ENCODE measurements around the gene CYP26B1.
A peak's percentile ranks its signal among the peaks of the same experiment; 100 is the strongest.

The CYP26B1 gene

GRCh38 chr2:72166279-72166678 is 18.6 kb upstream of the CYP26B1 start:
- DNase-seq = no peak
- H3K9me3 Mint-ChIP-seq = no peaks in the 10 kb centered on the region
- no peaks in the 10 kb centered on the region for H3K4me1 Mint-ChIP-seq
- H3K27me3 Mint-ChIP-seq = peaks cover 4% of the 10 kb centered on the region
- CTCF ChIA-PET = no interaction called here
- no peak overlapping the region for H3K4me3 Mint-ChIP-seq
- no peak overlapping the region for H3K27ac Mint-ChIP-seq
- no peaks in the 10 kb centered on the region for H3K36me3 Mint-ChIP-seq

- Mint-ChIP-seq H3K4me1 (no peaks in the 10 kb centered on the region), H3K27ac (no peak overlapping the region), H3K27me3 (peaks cover 4% of the 10 kb centered on the region), H3K36me3 (no peaks in the 10 kb centered on the region), H3K4me3 (no peak overlapping the region), H3K9me3 (no peaks in the 10 kb centered on the region)
- CTCF ChIA-PET = no interaction called here
- no peak for DNase-seq
Observed at GRCh38 chr2:72165792-72166191, 18.1 kb upstream of the CYP26B1 start.

GRCh38 chr2:72162574-72162973 is 14.9 kb upstream of the CYP26B1 start:
- Mint-ChIP-seq H3K4me1 (no peaks in the 10 kb centered on the region), H3K9me3 (no peaks in the 10 kb centered on the region), H3K36me3 (no peaks in the 10 kb centered on the region), H3K27ac (no peak overlapping the region), H3K27me3 (peaks cover 9% of the 10 kb centered on the region), H3K4me3 (no peak overlapping the region)
- no peak for DNase-seq
- CTCF ChIA-PET = no interaction called here

GRCh38 chr2:72159211-72159993 is 11.7 kb upstream of the CYP26B1 start:
- H3K27me3 Mint-ChIP-seq = peaks cover 21% of the 10 kb centered on the region
- no peak overlapping the region for H3K27ac Mint-ChIP-seq
- no peaks in the 10 kb centered on the region for H3K4me1 Mint-ChIP-seq
- no peak for DNase-seq
- H3K9me3 Mint-ChIP-seq = no peaks in the 10 kb centered on the region
- H3K36me3 Mint-ChIP-seq = no peaks in the 10 kb centered on the region
- CTCF ChIA-PET = no interaction called here
- H3K4me3 Mint-ChIP-seq = no peak overlapping the region

GRCh38 chr2:72157871-72158771 is 10.5 kb upstream of the CYP26B1 start:
- CTCF ChIA-PET = no interaction called here
- H3K4me3 Mint-ChIP-seq = no peak overlapping the region

GRCh38 chr2:72156872-72157271 is 9.2 kb upstream of the CYP26B1 start:
- H3K4me3 Mint-ChIP-seq = no peak overlapping the region

More at GRCh38 chr2:72157871-72158771, 10.5 kb upstream of the CYP26B1 start:
- Mint-ChIP-seq H3K4me1 (no peaks in the 10 kb centered on the region), H3K36me3 (no peaks in the 10 kb centered on the region), H3K27ac (no peak overlapping the region), H3K9me3 (no peaks in the 10 kb centered on the region), H3K27me3 (peaks cover 28% of the 10 kb centered on the region)
- no peak for DNase-seq

GRCh38 chr2:72155737-72156136 is 8.1 kb upstream of the CYP26B1 start:
- no peak overlapping the region for H3K27ac Mint-ChIP-seq
- DNase-seq = no peak
- peaks cover 50% of the 10 kb centered on the region for H3K27me3 Mint-ChIP-seq
- CTCF ChIA-PET = no interaction called here
- H3K36me3 Mint-ChIP-seq = no peaks in the 10 kb centered on the region
- H3K4me3 Mint-ChIP-seq = no peak overlapping the region
- H3K9me3 Mint-ChIP-seq = no peaks in the 10 kb centered on the region
- no peaks in the 10 kb centered on the region for H3K4me1 Mint-ChIP-seq

More at GRCh38 chr2:72156872-72157271, 9.2 kb upstream of the CYP26B1 start:
- no peaks in the 10 kb centered on the region for H3K4me1 Mint-ChIP-seq
- CTCF ChIA-PET = no interaction called here
- no peaks in the 10 kb centered on the region for H3K9me3 Mint-ChIP-seq
- H3K27me3 Mint-ChIP-seq = peaks cover 39% of the 10 kb centered on the region
- DNase-seq = no peak
- no peak overlapping the region for H3K27ac Mint-ChIP-seq
- H3K36me3 Mint-ChIP-seq = no peaks in the 10 kb centered on the region

- peaks cover 56% of the 10 kb centered on the region for H3K27me3 Mint-ChIP-seq
- H3K9me3 Mint-ChIP-seq = no peaks in the 10 kb centered on the region
- H3K4me3 Mint-ChIP-seq = no peak overlapping the region
- H3K4me1 Mint-ChIP-seq = peaks cover 2% of the 10 kb centered on the region
- H3K27ac Mint-ChIP-seq = no peak overlapping the region
- DNase-seq = no peak
- CTCF ChIA-PET = no interaction called here
- no peaks in the 10 kb centered on the region for H3K36me3 Mint-ChIP-seq
Observed at GRCh38 chr2:72155151-72155550, 7.5 kb upstream of the CYP26B1 start.

GRCh38 chr2:72154386-72154975 is 6.8 kb upstream of the CYP26B1 start:
- Mint-ChIP-seq H3K4me3 (no peak overlapping the region), H3K27me3 (peaks cover 57% of the 10 kb centered on the region), H3K9me3 (no peaks in the 10 kb centered on the region), H3K27ac (no peak overlapping the region), H3K36me3 (no peaks in the 10 kb centered on the region), H3K4me1 (peaks cover 9% of the 10 kb centered on the region)
- CTCF ChIA-PET = no interaction called here
- no peak for DNase-seq

GRCh38 chr2:72153924-72154323 is 6.3 kb upstream of the CYP26B1 start:
- H3K4me3 Mint-ChIP-seq = no peak overlapping the region

GRCh38 chr2:72153026-72153791 is 5.5 kb upstream of the CYP26B1 start:
- H3K4me3 Mint-ChIP-seq = no peak overlapping the region
- H3K27ac Mint-ChIP-seq = no peak overlapping the region
- H3K27me3 Mint-ChIP-seq = peaks cover 66% of the 10 kb centered on the region
- no peak for DNase-seq
- peaks cover 17% of the 10 kb centered on the region for H3K4me1 Mint-ChIP-seq
- H3K9me3 Mint-ChIP-seq = no peaks in the 10 kb centered on the region
- H3K36me3 Mint-ChIP-seq = peaks cover 2% of the 10 kb centered on the region
- CTCF ChIA-PET = interaction anchor here (1.8 to 2.8 kb wide), 2 partner anchors 15 to 229 kb away, joined by 4 to 19 read pairs; no protein-coding TSS in a partner anchor

More at GRCh38 chr2:72153924-72154323, 6.3 kb upstream of the CYP26B1 start:
- Mint-ChIP-seq H3K4me1 (peaks cover 14% of the 10 kb centered on the region), H3K36me3 (no peaks in the 10 kb centered on the region), H3K27ac (no peak overlapping the region), H3K9me3 (no peaks in the 10 kb centered on the region), H3K27me3 (peaks cover 63% of the 10 kb centered on the region)
- DNase-seq = no peak
- CTCF ChIA-PET = interaction anchor here (2.8 kb wide), 1 partner anchor 230 kb away, joined by 19 read pairs; no protein-coding TSS in a partner anchor

- H3K27ac Mint-ChIP-seq = no peak overlapping the region
- H3K27me3 Mint-ChIP-seq = peaks cover 85% of the 10 kb centered on the region
- no peak overlapping the region for H3K4me3 Mint-ChIP-seq
- no peaks in the 10 kb centered on the region for H3K9me3 Mint-ChIP-seq
- peaks cover 27% of the 10 kb centered on the region for H3K4me1 Mint-ChIP-seq
- H3K36me3 Mint-ChIP-seq = peaks cover 10% of the 10 kb centered on the region
- CTCF ChIA-PET = interaction anchor here (0.6 to 2.9 kb wide), 12 partner anchors 11 to 621 kb away, joined by 3 to 46 read pairs (median 4); no protein-coding TSS in a partner anchor
- peak; percentile 16 for DNase-seq
Observed at GRCh38 chr2:72150861-72151356, 3.2 kb upstream of the CYP26B1 start.

- H3K4me3 Mint-ChIP-seq = peak overlapping the region; percentile 2
- H3K27me3 Mint-ChIP-seq = peaks cover 85% of the 10 kb centered on the region
- H3K36me3 Mint-ChIP-seq = peaks cover 10% of the 10 kb centered on the region
- no peaks in the 10 kb centered on the region for H3K9me3 Mint-ChIP-seq
- CTCF ChIA-PET = interaction anchor here (0.6 to 2.9 kb wide), 13 partner anchors 11 to 620 kb away, joined by 3 to 46 read pairs (median 4); no protein-coding TSS in a partner anchor
- DNase-seq = peak; percentile 65
- peaks cover 32% of the 10 kb centered on the region for H3K4me1 Mint-ChIP-seq
- H3K27ac Mint-ChIP-seq = peak overlapping the region; percentile 71
Observed at GRCh38 chr2:72150157-72150860, 2.6 kb upstream of the CYP26B1 start.

All from activated naive CD4-positive, alpha-beta T cell treated with anti-CD3 and anti-CD28 coated beads, Interleukin-2, amount 10 ng/mL, durations not matched to agents 7 days and 5 days (primary cell).